Measurements from ENCODE around the gene CORO2A. TPM values are rescaled to one million over a fixed set of nuclear protein-coding genes. Genes with fewer than 3 reads are reported as not detected.
A peak's percentile ranks its signal among the peaks of the same experiment; 100 is the strongest.

Gene CORO2A
- total and polyA plus RNA-seq, 2 of the 13 experiments (the other 11 are each of a cell fraction or from before 2014, with no cell fraction given): 14.4 to 15.3 TPM

- TF ChIP-seq HNRNPL (IDR thresholded peaks at IDR 0.05; ENCODE audit: low read depth, low read length) (no peak), DZIP1 (CRISPR knock-in tag; IDR thresholded peaks at IDR 0.05) (no peak), ZFP82 (CRISPR knock-in tag; IDR thresholded peaks at IDR 0.05; ENCODE audit: borderline replicate concordance) (no peak), RFX3 (CRISPR knock-in tag; IDR thresholded peaks at IDR 0.05) (no peak), ERF (CRISPR knock-in tag; IDR thresholded peaks at IDR 0.05) (0 out of 2 replicates have a peak, but pooled peaks have one; percentile 46), TAF1 (CRISPR knock-in tag; IDR thresholded peaks at IDR 0.05) (no peak), HDAC2 (CRISPR knock-in tag; IDR thresholded peaks at IDR 0.05) (peak; percentile 35; the same call in 1 of the 2 replicates), ZNF253 (CRISPR knock-in tag; IDR thresholded peaks at IDR 0.05; ENCODE audit: borderline replicate concordance) (no peak), ZNF510 (CRISPR knock-in tag; IDR thresholded peaks at IDR 0.05; ENCODE audit: low read depth) (0 out of 2 replicates have a peak, but pooled peaks have one; percentile 43), POGK (CRISPR knock-in tag; conservative IDR thresholded peaks at IDR 0.05) (no peak), TBL1XR1 (IDR thresholded peaks at IDR 0.05; ENCODE audit: borderline replicate concordance, low read length, partially characterized antibody) (no peak), NCOA2 (CRISPR knock-in tag; IDR thresholded peaks at IDR 0.05) (peak; percentile 49), ZNF644 (CRISPR knock-in tag; IDR thresholded peaks at IDR 0.05; ENCODE audit: low read depth) (no peak), NFATC3 (CRISPR knock-in tag; IDR thresholded peaks at IDR 0.05) (no peak)
- TF ChIP-seq, protein P1, sequence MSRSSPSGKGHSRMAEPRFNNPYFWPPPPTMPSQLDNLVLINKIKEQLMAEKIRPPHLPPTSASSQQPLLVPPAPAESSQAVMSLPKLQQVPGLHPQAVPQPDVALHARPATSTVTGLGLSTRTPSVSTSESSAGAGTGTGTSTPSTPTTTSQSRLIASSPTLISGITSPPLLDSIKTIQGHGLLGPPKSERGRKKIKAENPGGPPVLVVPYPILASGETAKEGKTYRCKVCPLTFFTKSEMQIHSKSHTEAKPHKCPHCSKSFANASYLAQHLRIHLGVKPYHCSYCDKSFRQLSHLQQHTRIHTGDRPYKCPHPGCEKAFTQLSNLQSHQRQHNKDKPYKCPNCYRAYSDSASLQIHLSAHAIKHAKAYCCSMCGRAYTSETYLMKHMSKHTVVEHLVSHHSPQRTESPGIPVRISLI (CRISPR knock-in tag; IDR thresholded peaks at IDR 0.05; ENCODE audit: borderline replicate concordance): no peak
- TF ChIP-seq, protein P2, sequence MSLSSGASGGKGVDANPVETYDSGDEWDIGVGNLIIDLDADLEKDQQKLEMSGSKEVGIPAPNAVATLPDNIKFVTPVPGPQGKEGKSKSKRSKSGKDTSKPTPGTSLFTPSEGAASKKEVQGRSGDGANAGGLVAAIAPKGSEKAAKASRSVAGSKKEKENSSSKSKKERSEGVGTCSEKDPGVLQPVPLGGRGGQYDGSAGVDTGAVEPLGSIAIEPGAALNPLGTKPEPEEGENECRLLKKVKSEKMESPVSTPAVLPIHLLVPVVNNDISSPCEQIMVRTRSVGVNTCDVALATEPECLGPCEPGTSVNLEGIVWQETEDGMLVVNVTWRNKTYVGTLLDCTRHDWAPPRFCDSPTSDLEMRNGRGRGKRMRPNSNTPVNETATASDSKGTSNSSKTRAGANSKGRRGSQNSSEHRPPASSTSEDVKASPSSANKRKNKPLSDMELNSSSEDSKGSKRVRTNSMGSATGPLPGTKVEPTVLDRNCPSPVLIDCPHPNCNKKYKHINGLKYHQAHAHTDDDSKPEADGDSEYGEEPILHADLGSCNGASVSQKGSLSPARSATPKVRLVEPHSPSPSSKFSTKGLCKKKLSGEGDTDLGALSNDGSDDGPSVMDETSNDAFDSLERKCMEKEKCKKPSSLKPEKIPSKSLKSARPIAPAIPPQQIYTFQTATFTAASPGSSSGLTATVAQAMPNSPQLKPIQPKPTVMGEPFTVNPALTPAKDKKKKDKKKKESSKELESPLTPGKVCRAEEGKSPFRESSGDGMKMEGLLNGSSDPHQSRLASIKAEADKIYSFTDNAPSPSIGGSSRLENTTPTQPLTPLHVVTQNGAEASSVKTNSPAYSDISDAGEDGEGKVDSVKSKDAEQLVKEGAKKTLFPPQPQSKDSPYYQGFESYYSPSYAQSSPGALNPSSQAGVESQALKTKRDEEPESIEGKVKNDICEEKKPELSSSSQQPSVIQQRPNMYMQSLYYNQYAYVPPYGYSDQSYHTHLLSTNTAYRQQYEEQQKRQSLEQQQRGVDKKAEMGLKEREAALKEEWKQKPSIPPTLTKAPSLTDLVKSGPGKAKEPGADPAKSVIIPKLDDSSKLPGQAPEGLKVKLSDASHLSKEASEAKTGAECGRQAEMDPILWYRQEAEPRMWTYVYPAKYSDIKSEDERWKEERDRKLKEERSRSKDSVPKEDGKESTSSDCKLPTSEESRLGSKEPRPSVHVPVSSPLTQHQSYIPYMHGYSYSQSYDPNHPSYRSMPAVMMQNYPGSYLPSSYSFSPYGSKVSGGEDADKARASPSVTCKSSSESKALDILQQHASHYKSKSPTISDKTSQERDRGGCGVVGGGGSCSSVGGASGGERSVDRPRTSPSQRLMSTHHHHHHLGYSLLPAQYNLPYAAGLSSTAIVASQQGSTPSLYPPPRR (CRISPR knock-in tag; IDR thresholded peaks at IDR 0.05; ENCODE audit: borderline replicate concordance): no peak; the same call in 1 of the 2 replicates
- TF ChIP-seq, protein P3, sequence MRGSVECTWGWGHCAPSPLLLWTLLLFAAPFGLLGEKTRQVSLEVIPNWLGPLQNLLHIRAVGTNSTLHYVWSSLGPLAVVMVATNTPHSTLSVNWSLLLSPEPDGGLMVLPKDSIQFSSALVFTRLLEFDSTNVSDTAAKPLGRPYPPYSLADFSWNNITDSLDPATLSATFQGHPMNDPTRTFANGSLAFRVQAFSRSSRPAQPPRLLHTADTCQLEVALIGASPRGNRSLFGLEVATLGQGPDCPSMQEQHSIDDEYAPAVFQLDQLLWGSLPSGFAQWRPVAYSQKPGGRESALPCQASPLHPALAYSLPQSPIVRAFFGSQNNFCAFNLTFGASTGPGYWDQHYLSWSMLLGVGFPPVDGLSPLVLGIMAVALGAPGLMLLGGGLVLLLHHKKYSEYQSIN (CRISPR knock-in tag; IDR thresholded peaks at IDR 0.05; ENCODE audit: borderline replicate concordance): no peak
Observed at GRCh38 chr9:98228392-98229089, 36.1 kb upstream of the CORO2A start (continued).

Data from HepG2 (cell line).